NT2/D1 (cell line): ENCODE data around the gene DYDC1.

Experiments
- SUZ12 ChIP-seq: IDR thresholded peaks from 2 replicates; pipeline ENCODE4 v1.6.1; 2011; ENCODE audit not compliant: insufficient read length, insufficient read depth; ENCODE audit errors: extremely low read depth
- YY1 ChIP-seq: IDR thresholded peaks from 2 replicates; pipeline ENCODE4 v1.6.1; 2011; ENCODE audit not compliant: insufficient read length, insufficient read depth
- ZNF274 ChIP-seq: IDR thresholded peaks from 2 replicates; pipeline ENCODE4 v1.6.1; 2011; ENCODE audit warnings: mild to moderate bottlenecking, low read depth, low read length

- TF ChIP-seq ZNF274 (no peak), SUZ12 (no peak), YY1 (no peak)
Observed at GRCh38 chr10:80357851-80358125, 1.2 kb upstream of the DYDC1 start.
